Astrocyte of the cerebellum (primary cell): ENCODE data around the gene AXIN2.

ENCODE experiments used
- DNase-seq: peaks from one replicate; pipeline ENCODE4 v3.0.0-alpha.2; 2011; ENCODE audit warnings: low read depth
- H3K4me3 ChIP-seq: 2 replicates; pipeline ENCODE4 v1.5.1; 2011; ENCODE audit warnings: mild to moderate bottlenecking, low read depth, low read length, moderate library complexity
- in situ Hi-C: cut with HindIII; loops from 2 replicates; pipeline ENCODE4 v1.10.0; 2017; ENCODE audit warnings: low sequenced_read_pairs
- TF ChIP-seq, protein P1 (sequence below): IDR thresholded peaks from 2 replicates; pipeline ENCODE4 v1.5.1; 2012; ENCODE audit warnings: low read length, low read depth, moderate library complexity, mild to moderate bottlenecking; ENCODE audit errors: missing control alignments

The AXIN2 gene, protein sequence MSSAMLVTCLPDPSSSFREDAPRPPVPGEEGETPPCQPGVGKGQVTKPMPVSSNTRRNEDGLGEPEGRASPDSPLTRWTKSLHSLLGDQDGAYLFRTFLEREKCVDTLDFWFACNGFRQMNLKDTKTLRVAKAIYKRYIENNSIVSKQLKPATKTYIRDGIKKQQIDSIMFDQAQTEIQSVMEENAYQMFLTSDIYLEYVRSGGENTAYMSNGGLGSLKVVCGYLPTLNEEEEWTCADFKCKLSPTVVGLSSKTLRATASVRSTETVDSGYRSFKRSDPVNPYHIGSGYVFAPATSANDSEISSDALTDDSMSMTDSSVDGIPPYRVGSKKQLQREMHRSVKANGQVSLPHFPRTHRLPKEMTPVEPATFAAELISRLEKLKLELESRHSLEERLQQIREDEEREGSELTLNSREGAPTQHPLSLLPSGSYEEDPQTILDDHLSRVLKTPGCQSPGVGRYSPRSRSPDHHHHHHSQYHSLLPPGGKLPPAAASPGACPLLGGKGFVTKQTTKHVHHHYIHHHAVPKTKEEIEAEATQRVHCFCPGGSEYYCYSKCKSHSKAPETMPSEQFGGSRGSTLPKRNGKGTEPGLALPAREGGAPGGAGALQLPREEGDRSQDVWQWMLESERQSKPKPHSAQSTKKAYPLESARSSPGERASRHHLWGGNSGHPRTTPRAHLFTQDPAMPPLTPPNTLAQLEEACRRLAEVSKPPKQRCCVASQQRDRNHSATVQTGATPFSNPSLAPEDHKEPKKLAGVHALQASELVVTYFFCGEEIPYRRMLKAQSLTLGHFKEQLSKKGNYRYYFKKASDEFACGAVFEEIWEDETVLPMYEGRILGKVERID

DNA sequence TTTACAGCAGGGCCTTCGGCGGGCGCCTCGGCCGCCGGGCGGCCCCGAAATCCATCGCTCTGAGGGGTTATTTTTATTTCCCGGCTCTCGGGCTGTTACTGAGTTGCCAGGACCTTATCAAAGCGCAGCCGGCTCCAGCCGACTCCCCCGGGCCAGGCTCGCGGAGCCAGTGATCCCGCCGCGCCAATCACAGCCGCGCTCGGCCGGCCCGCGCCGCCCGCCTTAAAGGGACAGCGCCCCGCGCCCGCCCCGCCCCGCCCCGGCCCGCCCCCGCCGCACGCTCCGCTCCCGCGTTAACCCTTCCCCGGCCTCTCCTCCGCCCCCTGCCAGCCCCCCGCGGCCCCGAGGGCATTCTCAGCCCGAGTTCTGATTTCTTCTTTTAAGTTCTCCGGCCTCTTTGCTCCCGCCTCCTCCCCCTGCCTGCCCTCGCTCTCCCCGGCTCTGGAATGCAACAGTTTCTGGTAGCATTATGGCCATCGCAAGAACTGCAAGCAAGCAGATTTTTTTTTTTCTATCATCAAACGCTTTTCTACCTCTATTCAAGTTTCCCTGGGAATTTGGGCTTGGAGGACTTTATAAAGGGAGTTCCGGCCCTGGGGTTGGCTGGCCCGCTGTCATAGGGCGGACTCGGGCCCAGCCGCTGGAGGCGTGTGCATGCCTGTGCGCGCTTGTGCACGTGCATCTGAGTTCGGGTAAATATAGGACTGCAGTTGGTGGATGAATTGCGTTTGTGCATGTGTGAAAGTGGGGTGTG, at the start of gene AXIN2:
Gene AXIN2 (minus strand): TSS at position 197 of the 754 bp plus-strand sequence. CDS start 3,028 bp downstream, outside the sequence.
- peak within 1 kb of the TSS; percentile 40 for H3K4me3 ChIP-seq
- peak; percentile 83 for DNase-seq
- in situ Hi-C loops = no loop called here
- TF ChIP-seq, protein P1, sequence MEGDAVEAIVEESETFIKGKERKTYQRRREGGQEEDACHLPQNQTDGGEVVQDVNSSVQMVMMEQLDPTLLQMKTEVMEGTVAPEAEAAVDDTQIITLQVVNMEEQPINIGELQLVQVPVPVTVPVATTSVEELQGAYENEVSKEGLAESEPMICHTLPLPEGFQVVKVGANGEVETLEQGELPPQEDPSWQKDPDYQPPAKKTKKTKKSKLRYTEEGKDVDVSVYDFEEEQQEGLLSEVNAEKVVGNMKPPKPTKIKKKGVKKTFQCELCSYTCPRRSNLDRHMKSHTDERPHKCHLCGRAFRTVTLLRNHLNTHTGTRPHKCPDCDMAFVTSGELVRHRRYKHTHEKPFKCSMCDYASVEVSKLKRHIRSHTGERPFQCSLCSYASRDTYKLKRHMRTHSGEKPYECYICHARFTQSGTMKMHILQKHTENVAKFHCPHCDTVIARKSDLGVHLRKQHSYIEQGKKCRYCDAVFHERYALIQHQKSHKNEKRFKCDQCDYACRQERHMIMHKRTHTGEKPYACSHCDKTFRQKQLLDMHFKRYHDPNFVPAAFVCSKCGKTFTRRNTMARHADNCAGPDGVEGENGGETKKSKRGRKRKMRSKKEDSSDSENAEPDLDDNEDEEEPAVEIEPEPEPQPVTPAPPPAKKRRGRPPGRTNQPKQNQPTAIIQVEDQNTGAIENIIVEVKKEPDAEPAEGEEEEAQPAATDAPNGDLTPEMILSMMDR = peak; percentile 22

DNA sequence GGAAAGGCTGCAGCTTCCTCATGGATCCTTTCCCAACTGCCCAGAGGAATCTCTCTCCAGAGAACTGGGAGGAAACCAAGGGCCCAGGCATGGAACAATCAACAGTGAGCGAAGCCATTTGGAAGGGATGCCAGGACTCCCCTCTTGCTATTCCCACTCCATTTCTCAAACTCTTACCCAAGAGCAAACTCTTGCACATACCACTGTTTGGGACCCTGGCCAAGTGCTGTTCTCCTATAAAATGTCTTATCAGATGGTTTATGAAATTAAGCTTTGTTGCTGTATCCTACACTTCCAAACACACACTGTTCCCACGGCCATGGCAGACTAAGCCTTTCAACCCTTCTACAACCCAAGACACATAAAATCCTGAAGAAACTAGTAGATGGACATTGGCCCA, 48.3 kb upstream of the AXIN2 start:
- H3K4me3 ChIP-seq = no peak overlapping the region
- no peak for DNase-seq
- in situ Hi-C loops = no loop called here

DNA sequence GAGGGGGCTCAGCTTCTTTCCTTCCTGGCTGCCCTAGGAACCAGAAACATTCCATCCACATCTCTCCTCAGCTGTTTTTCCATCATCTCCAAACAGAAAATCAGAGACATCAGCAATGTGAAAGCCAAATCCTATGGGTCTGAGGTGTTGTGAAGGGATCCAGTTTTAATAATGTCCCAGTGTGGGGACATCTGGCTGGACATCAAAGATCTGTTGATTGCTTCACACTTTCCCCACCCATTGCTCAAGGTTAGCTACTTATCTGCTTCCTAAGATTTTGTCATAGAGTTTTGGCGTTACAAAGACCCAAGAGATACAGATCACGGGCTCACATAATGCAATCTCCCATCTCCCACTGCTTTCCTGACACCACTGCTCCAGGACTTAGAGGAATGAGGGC, 47.8 kb upstream of the AXIN2 start:
- no peak overlapping the region for H3K4me3 ChIP-seq
- TF ChIP-seq, protein P1 = no peak
- in situ Hi-C loops = no loop called here
- DNase-seq = no peak

More for the DNA sequence above, 48.3 kb upstream of the AXIN2 start:
- TF ChIP-seq, protein P1 = no peak

DNA sequence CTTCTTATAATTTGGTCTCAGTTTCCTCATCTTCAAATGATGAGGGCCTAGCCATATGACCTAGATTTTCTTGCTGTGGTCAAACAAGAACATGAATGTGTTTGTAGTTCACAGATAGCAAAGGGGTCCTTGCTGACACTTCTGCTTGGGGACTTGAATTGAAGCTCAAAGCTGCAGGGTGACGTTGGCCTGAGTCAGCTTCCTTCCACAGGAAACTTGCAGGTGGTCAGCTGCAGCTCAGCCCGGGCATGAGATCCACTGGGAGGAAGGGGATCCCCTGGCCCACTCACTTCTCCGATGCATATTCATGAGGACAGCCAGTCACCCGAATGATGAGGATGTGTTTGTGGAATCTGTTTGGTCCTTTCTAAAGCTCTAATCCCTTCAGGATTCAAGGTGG, 42.6 kb upstream of the AXIN2 start:
- in situ Hi-C loops = no loop called here
- TF ChIP-seq, protein P1 = no peak
- no peak for DNase-seq

DNA sequence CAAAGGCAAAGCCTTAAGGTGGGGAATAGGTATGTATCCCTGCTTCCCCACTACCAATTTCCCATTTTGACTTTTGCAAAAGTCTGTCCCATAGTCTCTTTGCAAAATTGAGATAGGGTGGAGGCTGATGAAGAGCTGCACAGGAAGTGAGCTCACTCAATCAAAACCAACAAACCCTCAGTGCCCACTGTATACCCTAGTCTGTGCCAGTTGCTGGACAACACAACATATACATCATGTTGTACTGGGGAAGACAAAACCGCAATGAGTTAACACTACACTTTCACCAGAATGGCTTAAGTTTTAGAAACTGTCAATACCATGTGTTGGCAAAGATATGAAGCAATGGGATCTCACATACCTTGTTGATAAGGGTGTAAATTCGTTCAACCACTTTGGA, 40.4 kb upstream of the AXIN2 start:
- in situ Hi-C loops = no loop called here
- H3K4me3 ChIP-seq = no peak overlapping the region
- DNase-seq = no peak
- TF ChIP-seq, protein P1 = no peak

More for the DNA sequence above, 42.6 kb upstream of the AXIN2 start:
- H3K4me3 ChIP-seq = no peak overlapping the region

DNA sequence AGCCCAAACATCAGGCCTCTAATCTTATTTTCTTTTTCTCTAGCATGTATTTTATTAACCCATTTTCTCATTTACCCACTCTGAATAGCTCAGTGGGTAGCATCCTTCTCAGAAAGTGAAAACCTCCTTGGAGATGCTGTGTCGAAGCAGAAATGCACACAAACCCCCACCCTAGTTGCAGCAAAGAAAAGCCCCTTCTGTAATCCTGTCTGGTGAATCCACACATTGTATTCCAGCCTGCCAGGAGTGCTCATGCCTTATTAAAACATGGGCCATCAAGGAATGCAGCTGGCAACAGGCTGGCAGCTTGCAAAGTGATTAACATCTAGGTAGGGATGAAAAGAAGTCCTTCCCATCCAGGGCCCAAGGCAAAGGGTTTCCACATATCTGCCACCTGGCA, 39.7 kb upstream of the AXIN2 start:
- DNase-seq = no peak
- TF ChIP-seq, protein P1 = no peak
- in situ Hi-C loops = no loop called here
- no peak overlapping the region for H3K4me3 ChIP-seq
